Measurements from ENCODE around the gene C1orf50.
"Not testable (repeated sequence)": the region's sequence is repeated elsewhere in the genome, so short reads cannot be mapped to it uniquely, and the experiment has no call there.

The C1orf50 gene

GRCh38 chr1:42814815-42815214 lies 47.8 kb downstream of the C1orf50 start:
- DNase-seq, result not testable (repeated sequence)

- DNase-seq, result peak; percentile 6
Measured at GRCh38 chr1:42815941-42816584, 49.0 kb downstream of the C1orf50 start.

GRCh38 chr1:42816585-42817439 lies 49.8 kb downstream of the C1orf50 start, which contains the start of the genes ERMAP and SVBP:
Gene ERMAP, plus strand, starts transcription at chr1:42817122. Its CDS starts 13,327 bp downstream, at chr1:42830449.
Gene SVBP, minus strand, starts transcription at chr1:42817397. Its CDS starts 853 bp downstream, at chr1:42816544.
- peak; percentile 94 for DNase-seq

GRCh38 chr1:42817440-42817767 lies 50.4 kb downstream of the C1orf50 start:
- no peak for DNase-seq

GRCh38 chr1:42817976-42818375 lies 50.9 kb downstream of the C1orf50 start:
- DNase-seq, result no peak

GRCh38 chr1:42820813-42821212 lies 53.8 kb downstream of the C1orf50 start:
- DNase-seq, result no peak

GRCh38 chr1:42821690-42822089 lies 54.6 kb downstream of the C1orf50 start:
- DNase-seq, result no peak

- no peak for DNase-seq
Measured at GRCh38 chr1:42822800-42823392, 55.8 kb downstream of the C1orf50 start.

GRCh38 chr1:42824481-42825035 lies 57.5 kb downstream of the C1orf50 start:
- no peak for DNase-seq

- DNase-seq, result no peak
Measured at GRCh38 chr1:42825036-42825851, 58.2 kb downstream of the C1orf50 start.
